G401.6 (cell line): Measurements from ENCODE around the gene ARL14.

Experiments
- FAIRE-seq: peaks from 2 replicates; lab custom pipeline; 2012; peaks lifted over from hg19 to GRCh38; lab: Jason Lieb, UNC

Gene ARL14

DNA sequence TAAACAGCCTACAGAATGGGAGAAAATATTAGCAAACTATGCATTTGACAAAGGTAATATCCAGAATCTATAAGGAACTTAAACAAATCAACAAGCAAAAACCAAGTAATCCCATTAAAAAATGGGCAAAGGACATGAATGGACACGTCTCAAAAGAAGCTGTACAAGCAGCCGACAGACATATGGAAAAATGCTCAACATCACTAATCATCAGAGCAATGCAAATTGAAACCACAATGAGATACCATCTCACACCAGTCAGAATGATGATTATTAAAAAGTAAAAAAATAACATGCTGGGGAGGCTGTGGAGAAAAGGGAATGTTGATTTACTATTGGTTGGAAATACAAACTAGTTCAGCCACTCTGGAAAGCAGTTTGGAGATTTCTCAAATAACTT lies 48.4 kb downstream of the ARL14 start:
- FAIRE-seq, result no peak
